Measurements from ENCODE around the gene PPP1R14C.

The PPP1R14C gene

DNA sequence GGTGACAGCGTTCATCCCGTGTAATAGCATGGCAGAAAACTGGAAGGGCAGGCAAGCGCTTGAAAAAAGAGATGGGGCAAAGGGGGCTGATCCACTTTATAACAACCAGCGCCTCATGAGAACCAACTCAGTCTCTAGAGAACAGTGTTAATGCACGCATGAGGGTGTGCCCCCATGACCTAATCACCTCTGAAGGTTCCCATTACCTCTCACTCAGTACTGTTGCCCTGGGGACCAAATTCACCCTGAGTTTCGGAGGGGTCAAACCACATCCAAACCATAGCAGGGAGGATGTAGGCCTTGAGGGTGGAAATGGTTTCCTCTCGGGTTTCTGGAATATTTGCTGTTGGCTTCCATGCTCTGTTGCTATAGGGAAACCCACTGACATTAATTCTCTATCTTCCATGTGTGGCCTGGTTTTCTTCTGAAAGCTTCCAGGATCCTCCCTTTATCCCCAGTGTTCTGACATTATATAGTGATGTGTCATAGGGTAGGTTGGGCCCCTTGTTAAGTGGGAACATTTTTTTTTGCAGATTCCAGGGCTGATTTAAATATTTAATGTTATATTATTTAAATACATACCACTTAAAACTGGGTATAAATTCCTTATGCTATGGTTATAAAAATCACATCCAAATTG lies 65.2 kb downstream of the PPP1R14C start:
- TF ChIP-seq POLR2AphosphoS5 (IDR thresholded peaks at IDR 0.05; ENCODE audit: low read depth, low read length) (no peak), SIN3A (IDR thresholded peaks at IDR 0.05; ENCODE audit: borderline replicate concordance, insufficient read depth, low read length) (no peak), FOXP2 (optimal IDR thresholded peaks at IDR 0.05; ENCODE audit: borderline replicate concordance, extremely low read depth, extremely low read length, insufficient read depth) (no peak), TAF1 (IDR thresholded peaks at IDR 0.05; ENCODE audit: borderline replicate concordance, insufficient read depth, low read length) (no peak)
- TF ChIP-seq, protein P1, sequence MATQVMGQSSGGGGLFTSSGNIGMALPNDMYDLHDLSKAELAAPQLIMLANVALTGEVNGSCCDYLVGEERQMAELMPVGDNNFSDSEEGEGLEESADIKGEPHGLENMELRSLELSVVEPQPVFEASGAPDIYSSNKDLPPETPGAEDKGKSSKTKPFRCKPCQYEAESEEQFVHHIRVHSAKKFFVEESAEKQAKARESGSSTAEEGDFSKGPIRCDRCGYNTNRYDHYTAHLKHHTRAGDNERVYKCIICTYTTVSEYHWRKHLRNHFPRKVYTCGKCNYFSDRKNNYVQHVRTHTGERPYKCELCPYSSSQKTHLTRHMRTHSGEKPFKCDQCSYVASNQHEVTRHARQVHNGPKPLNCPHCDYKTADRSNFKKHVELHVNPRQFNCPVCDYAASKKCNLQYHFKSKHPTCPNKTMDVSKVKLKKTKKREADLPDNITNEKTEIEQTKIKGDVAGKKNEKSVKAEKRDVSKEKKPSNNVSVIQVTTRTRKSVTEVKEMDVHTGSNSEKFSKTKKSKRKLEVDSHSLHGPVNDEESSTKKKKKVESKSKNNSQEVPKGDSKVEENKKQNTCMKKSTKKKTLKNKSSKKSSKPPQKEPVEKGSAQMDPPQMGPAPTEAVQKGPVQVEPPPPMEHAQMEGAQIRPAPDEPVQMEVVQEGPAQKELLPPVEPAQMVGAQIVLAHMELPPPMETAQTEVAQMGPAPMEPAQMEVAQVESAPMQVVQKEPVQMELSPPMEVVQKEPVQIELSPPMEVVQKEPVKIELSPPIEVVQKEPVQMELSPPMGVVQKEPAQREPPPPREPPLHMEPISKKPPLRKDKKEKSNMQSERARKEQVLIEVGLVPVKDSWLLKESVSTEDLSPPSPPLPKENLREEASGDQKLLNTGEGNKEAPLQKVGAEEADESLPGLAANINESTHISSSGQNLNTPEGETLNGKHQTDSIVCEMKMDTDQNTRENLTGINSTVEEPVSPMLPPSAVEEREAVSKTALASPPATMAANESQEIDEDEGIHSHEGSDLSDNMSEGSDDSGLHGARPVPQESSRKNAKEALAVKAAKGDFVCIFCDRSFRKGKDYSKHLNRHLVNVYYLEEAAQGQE (IDR thresholded peaks at IDR 0.05; ENCODE audit: insufficient read depth in 1 of 2, low read depth in 2 of 2, low read length in 2 of 2) = no peak

DNA sequence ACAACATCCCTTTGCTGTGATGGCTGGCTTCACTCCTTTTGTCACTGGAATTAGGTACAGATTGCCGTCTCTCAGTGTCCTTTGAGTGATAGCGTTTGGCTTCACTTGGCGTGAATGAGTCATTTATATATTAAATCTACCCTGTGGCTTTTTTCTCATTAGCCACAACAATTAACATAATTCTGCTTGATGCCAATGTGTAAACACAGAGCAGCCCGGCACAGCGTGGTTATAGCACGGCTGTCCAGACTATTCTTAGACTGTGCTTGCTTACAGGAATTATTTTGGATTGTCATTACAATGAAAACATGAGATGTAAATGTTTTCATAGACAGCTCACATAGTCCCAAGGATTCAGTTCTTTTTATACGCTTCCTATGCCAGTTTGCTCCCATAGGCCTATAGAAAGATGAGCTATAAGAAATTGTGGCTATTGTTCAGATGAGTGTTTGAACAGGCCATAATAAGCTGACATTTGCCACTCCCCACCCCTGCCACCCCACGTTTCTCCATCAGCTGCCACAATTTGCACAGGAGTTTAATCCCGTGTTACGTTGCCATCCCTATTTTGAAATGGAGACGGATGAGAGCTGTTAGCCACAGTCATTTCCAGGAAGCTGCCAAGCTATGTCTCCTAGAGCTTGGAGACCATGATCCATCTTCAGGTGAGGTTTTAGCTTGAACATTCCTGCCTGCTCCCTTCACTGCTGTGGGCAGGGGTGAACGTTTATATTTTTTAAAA lies 65.9 kb downstream of the PPP1R14C start:
- TF ChIP-seq, protein P1 (IDR thresholded peaks at IDR 0.05; ENCODE audit: insufficient read depth in 1 of 2, low read depth in 2 of 2, low read length in 2 of 2) = no peak
- TF ChIP-seq TAF1 (IDR thresholded peaks at IDR 0.05; ENCODE audit: borderline replicate concordance, insufficient read depth, low read length) (no peak), FOXP2 (optimal IDR thresholded peaks at IDR 0.05; ENCODE audit: borderline replicate concordance, extremely low read depth, extremely low read length, insufficient read depth) (no peak), SIN3A (IDR thresholded peaks at IDR 0.05; ENCODE audit: borderline replicate concordance, insufficient read depth, low read length) (no peak), POLR2AphosphoS5 (IDR thresholded peaks at IDR 0.05; ENCODE audit: low read depth, low read length) (no peak)

GRCh38 chr6:150209415-150209814 lies 66.6 kb downstream of the PPP1R14C start:
- TF ChIP-seq FOXP2 (optimal IDR thresholded peaks at IDR 0.05; ENCODE audit: borderline replicate concordance, extremely low read depth, extremely low read length, insufficient read depth) (no peak), TAF1 (IDR thresholded peaks at IDR 0.05; ENCODE audit: borderline replicate concordance, insufficient read depth, low read length) (no peak), POLR2AphosphoS5 (IDR thresholded peaks at IDR 0.05; ENCODE audit: low read depth, low read length) (no peak)
- TF ChIP-seq, protein P1 (IDR thresholded peaks at IDR 0.05; ENCODE audit: insufficient read depth in 1 of 2, low read depth in 2 of 2, low read length in 2 of 2) = no peak

DNA sequence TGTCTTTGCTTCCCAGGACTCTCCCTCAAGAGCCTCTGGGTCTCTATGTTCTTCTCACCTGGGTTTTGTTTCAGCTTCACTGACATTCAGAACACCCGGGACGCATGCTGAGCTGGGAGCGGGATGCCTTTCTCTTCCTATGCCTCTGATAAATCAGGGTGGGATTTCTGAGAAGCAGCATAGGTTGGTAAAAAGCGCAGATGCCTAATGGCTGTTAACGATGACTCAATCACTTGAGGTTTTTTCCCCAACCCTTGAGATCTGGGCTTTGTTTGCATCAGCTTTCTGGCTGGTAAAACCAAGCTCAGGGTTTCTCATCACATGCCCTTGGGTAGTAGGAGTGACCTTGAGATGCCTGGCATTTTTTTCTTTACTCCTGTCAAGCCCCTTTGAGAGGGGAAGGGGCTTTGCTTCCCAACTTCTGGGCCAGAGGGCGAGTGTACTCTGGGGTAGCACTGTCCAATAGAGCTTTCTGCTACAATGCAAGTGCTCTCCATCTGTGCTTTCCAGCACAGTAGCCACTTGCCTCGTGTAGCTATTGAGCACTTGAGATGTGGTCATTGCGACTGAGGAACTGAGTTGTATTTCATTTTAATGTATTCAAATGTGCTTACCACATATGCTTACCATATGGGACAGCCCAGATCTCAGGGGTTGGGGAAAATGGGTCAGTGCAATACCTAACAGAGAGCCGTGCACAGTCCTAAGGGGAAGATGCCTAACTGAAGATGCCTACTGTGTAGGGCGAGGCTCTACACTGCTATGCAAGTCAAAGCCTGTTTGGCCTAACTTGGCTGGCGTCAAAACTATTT lies 69.1 kb downstream of the PPP1R14C start:
- TF ChIP-seq SIN3A (IDR thresholded peaks at IDR 0.05; ENCODE audit: borderline replicate concordance, insufficient read depth, low read length) (no peak), TAF1 (IDR thresholded peaks at IDR 0.05; ENCODE audit: borderline replicate concordance, insufficient read depth, low read length) (no peak), POLR2AphosphoS5 (IDR thresholded peaks at IDR 0.05; ENCODE audit: low read depth, low read length) (no peak), FOXP2 (optimal IDR thresholded peaks at IDR 0.05; ENCODE audit: borderline replicate concordance, extremely low read depth, extremely low read length, insufficient read depth) (no peak)
- TF ChIP-seq, protein P1 (IDR thresholded peaks at IDR 0.05; ENCODE audit: insufficient read depth in 1 of 2, low read depth in 2 of 2, low read length in 2 of 2) = no peak
